ENCODE measurements around the gene CTAGE4. TPM values are rescaled to one million over a fixed set of nuclear protein-coding genes. Genes with fewer than 3 reads are reported as not detected.
"Not testable (repeated sequence)": the region's sequence is repeated elsewhere in the genome, so short reads cannot be mapped to it uniquely, and the experiment has no call there.

Gene CTAGE4
- total and polyA plus RNA-seq, 2 donors (not counting 3 experiments of a cell fraction or from before 2014, with no cell fraction given): 0.04 TPM; not detected in 1

DNA sequence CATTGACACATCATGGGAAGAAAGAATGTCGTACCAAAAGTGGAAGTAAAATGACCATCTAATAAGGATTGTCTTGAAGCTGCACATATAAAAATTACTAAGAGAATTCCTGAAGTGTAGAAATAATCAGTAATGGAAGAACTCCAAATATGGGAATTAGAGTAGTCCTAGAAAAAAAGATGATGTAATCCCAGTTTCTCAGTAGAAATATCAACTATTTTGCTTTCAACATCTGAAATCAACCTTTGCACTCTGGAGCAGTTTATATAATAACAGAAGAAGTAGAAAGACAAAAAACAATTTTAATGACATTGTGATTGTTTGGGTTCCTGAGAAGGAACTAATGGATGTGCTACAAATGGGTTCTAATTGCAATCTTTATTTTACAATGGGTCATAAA is 49.8 kb downstream of the CTAGE4 start:
- H3K4me2 ChIP-seq (ENCODE audit: insufficient read depth, low read length); H3K27ac ChIP-seq (ENCODE audit: insufficient read depth, low read depth, low read length); H3K9me1 ChIP-seq (replicated peaks; ENCODE audit: control insufficient read depth, extremely low read depth, insufficient read depth, low read length); H3K4me1 ChIP-seq (ENCODE audit: control insufficient read depth, extremely low read depth, insufficient read depth, low read length); intact Hi-C loops (cut with micrococcal nuclease); BruUV-seq (replicated peaks); H4K20me1 ChIP-seq (replicated peaks; ENCODE audit: control insufficient read depth, extremely low read depth, insufficient read depth, low read length); H3K36me3 ChIP-seq (ENCODE audit: control insufficient read depth in 2 of 2, extremely low read depth in 1 of 2, insufficient read depth in 2 of 2, low read length in 2 of 2); DNase-seq (ENCODE audit: low read depth, low spot score); CTCF ChIA-PET; dilution Hi-C loops (cut with MboI; ENCODE audit: extremely low pct_ligation_motif_present, low sequenced_read_pairs); H3K9me3 ChIP-seq (replicated peaks; ENCODE audit: control insufficient read depth, insufficient read depth, low read length); H2AFZ ChIP-seq (ENCODE audit: low read depth, low read length); H3K27me3 ChIP-seq (ENCODE audit: control insufficient read depth in 2 of 2, insufficient read depth in 2 of 2, low read length in 2 of 2); H3K79me2 ChIP-seq (ENCODE audit: control insufficient read depth, insufficient read depth, low read length); FAIRE-seq; POLR2A ChIA-PET; H3K9ac ChIP-seq (replicated peaks; ENCODE audit: extremely low read depth, insufficient read depth, low read length); H3K4me3 ChIP-seq (replicated peaks in 1 of 3; ENCODE audit: insufficient read depth in 1 of 3, low read depth in 1 of 3, low read length in 3 of 3): not testable (repeated sequence)

Other genes with a start within 250 kb of the CTAGE4 start
- gene OR2F2, start 248.2 kb upstream of the CTAGE4 start, total RNA-seq: not detected in 2 replicates
- gene OR2F2, start 248.2 kb upstream of the CTAGE4 start, polyA plus RNA-seq: not detected in 2 replicates
- not detected in 2 replicates for gene OR2F1, start 228.6 kb upstream of the CTAGE4 start, total RNA-seq
- not detected in 2 replicates for gene OR2F1, start 228.6 kb upstream of the CTAGE4 start, polyA plus RNA-seq
- gene OR6B1, start 183.1 kb upstream of the CTAGE4 start, total RNA-seq: not detected in 2 replicates
- gene OR6B1, start 183.1 kb upstream of the CTAGE4 start, polyA plus RNA-seq: not detected in 2 replicates
- not detected in 2 replicates for gene OR2A5, start 134.5 kb upstream of the CTAGE4 start, total RNA-seq
- not detected in 2 replicates for gene OR2A5, start 134.5 kb upstream of the CTAGE4 start, polyA plus RNA-seq
- gene OR2A25, start 113.7 kb upstream of the CTAGE4 start, total RNA-seq: not detected in 2 replicates
- not detected in 2 replicates for gene OR2A25, start 113.7 kb upstream of the CTAGE4 start, polyA plus RNA-seq
- not detected in 2 replicates for gene OR2A12, start 97.2 kb upstream of the CTAGE4 start, total RNA-seq
- gene OR2A12, start 97.2 kb upstream of the CTAGE4 start, polyA plus RNA-seq: not detected in 2 replicates
- not detected in 2 replicates for gene OR2A2, start 73.9 kb upstream of the CTAGE4 start, total RNA-seq
- not detected in 2 replicates for gene OR2A2, start 73.9 kb upstream of the CTAGE4 start, polyA plus RNA-seq
- gene OR2A14, start 60.3 kb upstream of the CTAGE4 start, total RNA-seq: not detected in 2 replicates
- gene OR2A14, start 60.3 kb upstream of the CTAGE4 start, polyA plus RNA-seq: not detected in 2 replicates
- gene ARHGEF35, start 12.4 kb downstream of the CTAGE4 start, total RNA-seq: 0.48 and 0.82 TPM in 2 replicates
- not detected in 2 replicates for gene ARHGEF35, start 12.4 kb downstream of the CTAGE4 start, polyA plus RNA-seq
- gene OR2A42, start 56.1 kb downstream of the CTAGE4 start, total RNA-seq: not detected in 2 replicates
- gene OR2A42, start 56.1 kb downstream of the CTAGE4 start, polyA plus RNA-seq: not detected in 2 replicates
- 0.21 TPM in 1 of 2 replicates, not detected in the other for gene OR2A7, start 81.3 kb downstream of the CTAGE4 start, total RNA-seq
- 0.10 and 0.33 TPM in 2 replicates for gene OR2A7, start 81.3 kb downstream of the CTAGE4 start, polyA plus RNA-seq
- 0.30 and 0.49 TPM in 2 replicates for gene CTAGE8, start 85.8 kb downstream of the CTAGE4 start, total RNA-seq
- 0.03 and 0.06 TPM in 2 replicates for gene CTAGE8, start 85.8 kb downstream of the CTAGE4 start, polyA plus RNA-seq
- gene OR2A1, start 129.0 kb downstream of the CTAGE4 start, total RNA-seq: not detected in 2 replicates
- gene OR2A1, start 129.0 kb downstream of the CTAGE4 start, polyA plus RNA-seq: 0.02 and 0.14 TPM in 2 replicates
- 0.88 and 1.5 TPM in 2 replicates for gene ARHGEF5, start 171.9 kb downstream of the CTAGE4 start, total RNA-seq
- gene ARHGEF5, start 171.9 kb downstream of the CTAGE4 start, polyA plus RNA-seq: 1.1 TPM in 2 replicates
- gene NOBOX, start 220.2 kb downstream of the CTAGE4 start, total RNA-seq: not detected in 2 replicates
- not detected in 2 replicates for gene NOBOX, start 220.2 kb downstream of the CTAGE4 start, polyA plus RNA-seq

Data from endothelial cell of umbilical vein (primary cell).